Loucy (cell line): ENCODE data around the gene B3GALT5.

Experiments
- CTCF ChIP-seq: fragments of 200-600 bp; sonication (generic); conservative IDR thresholded peaks from 2 replicates; pipeline ENCODE4 v1.5.1; 2014; ENCODE audit warnings: mild to moderate bottlenecking, antibody characterized with exemption, low read length
- EZH2phosphoT487 ChIP-seq: fragments of 200-600 bp; IDR thresholded peaks from 2 replicates; pipeline ENCODE4 v1.6.1; 2018; ENCODE audit warnings: antibody characterized with exemption, mild to moderate bottlenecking, moderate library complexity, borderline replicate concordance

- TF ChIP-seq CTCF: no peak
- TF ChIP-seq EZH2phosphoT487: no peak
Measured at GRCh38 chr21:39681257-39681656, 68.5 kb downstream of the B3GALT5 start.
